WTC11 (cell line): ENCODE data around the gene MEGF6. TPM values are rescaled to one million over a fixed set of nuclear protein-coding genes. Genes with fewer than 3 reads are reported as not detected.
A peak's percentile ranks its signal among the peaks of the same experiment; 100 is the strongest.

Experiments used
- ATAC-seq: fragments of 200-7000 bp; cut with Tn5 transposase; 2 replicates; pipeline ENCODE4 v1.10.0; 2021; ENCODE audit warnings: mild to moderate bottlenecking, moderate library complexity
- CTCF ChIA-PET: fragments of 300-600 bp; sonication (Branson Sonifier 250); formaldehyde crosslinking; loops from one replicate; lab custom pipeline; 2021; ENCODE audit warnings: antibody characterized with exemption; lab: Charles Lee
- POLR2A ChIA-PET: fragments of 350-600 bp; sonication (Branson Sonifier 250); formaldehyde crosslinking; loops from one replicate; lab custom pipeline; 2021; ENCODE audit warnings: antibody characterized with exemption; lab: Charles Lee
- DNase-seq: peaks from one replicate; pipeline ENCODE4 v3.0.0; 2021; ENCODE audit warnings: low spot score
- H3K27ac Mint-ChIP-seq: 2 replicates; pipeline ENCODE4 v1.8.0; 2021; ENCODE audit warnings: mixed read lengths
- H3K27me3 Mint-ChIP-seq: 2 replicates; pipeline ENCODE4 v1.8.0; 2021; ENCODE audit warnings: low read depth, mild to moderate bottlenecking, moderate library complexity, mixed read lengths
- H3K36me3 Mint-ChIP-seq: 2 replicates; pipeline ENCODE4 v1.8.0; 2021; ENCODE audit warnings: mixed read lengths
- H3K4me1 Mint-ChIP-seq: 2 replicates; pipeline ENCODE4 v1.8.0; 2022; ENCODE audit warnings: mixed read lengths
- H3K4me3 Mint-ChIP-seq: 2 replicates; pipeline ENCODE4 v1.8.0; 2021; ENCODE audit warnings: mild to moderate bottlenecking, moderate library complexity, mixed read lengths
- H3K9me3 Mint-ChIP-seq: 2 replicates; pipeline ENCODE4 v1.8.0; 2021; ENCODE audit warnings: mixed read lengths
- CREB1 ChIP-seq: sonication (generic); formaldehyde crosslinking; IDR thresholded peaks from 2 replicates; pipeline ENCODE4 v1.8.0; 2023; ENCODE audit warnings: mild to moderate bottlenecking, missing genetic modification reagents
- EMX1 ChIP-seq: fragments of 250-450 bp; sonication (Bioruptor Pico); IDR thresholded peaks from 2 replicates; pipeline ENCODE4 v1.8.0; 2021; ENCODE audit warnings: mild to moderate bottlenecking
- FOXK1 ChIP-seq: sonication (generic); formaldehyde crosslinking; IDR thresholded peaks from 2 replicates; pipeline ENCODE4 v1.8.0; 2022; ENCODE audit warnings: mild to moderate bottlenecking, moderate library complexity, missing genetic modification reagents
- GABPB1 ChIP-seq: sonication (generic); formaldehyde crosslinking; IDR thresholded peaks from 2 replicates; pipeline ENCODE4 v1.8.1; 2023; ENCODE audit warnings: mild to moderate bottlenecking, missing genetic modification reagents
- GTF2I ChIP-seq: fragments of 250-450 bp; sonication (Bioruptor Pico); conservative IDR thresholded peaks from 2 replicates; pipeline ENCODE4 v1.4.0; 2021; ENCODE audit warnings: mild to moderate bottlenecking
- HMGA2 ChIP-seq: fragments of 250-450 bp; sonication (Bioruptor Pico); IDR thresholded peaks from 2 replicates; pipeline ENCODE4 v1.4.0; 2021; ENCODE audit warnings: mild to moderate bottlenecking, moderate library complexity
- JAZF1 ChIP-seq: fragments of 250-450 bp; sonication (Bioruptor Pico); IDR thresholded peaks from 2 replicates; pipeline ENCODE4 v1.9.0; 2021; ENCODE audit warnings: moderate library complexity, mild to moderate bottlenecking, inconsistent platforms
- KAT7 ChIP-seq: sonication (generic); formaldehyde crosslinking; IDR thresholded peaks from 2 replicates; pipeline ENCODE4 v1.8.1; 2023; ENCODE audit warnings: missing genetic modification reagents, mild to moderate bottlenecking, borderline replicate concordance
- NFE2L1 ChIP-seq: sonication (generic); formaldehyde crosslinking; IDR thresholded peaks from 2 replicates; pipeline ENCODE4 v1.8.1; 2023; ENCODE audit warnings: missing genetic modification reagents
- NR2C2 ChIP-seq: sonication (generic); formaldehyde crosslinking; IDR thresholded peaks from 2 replicates; pipeline ENCODE4 v1.8.0; 2022; ENCODE audit warnings: mild to moderate bottlenecking, missing genetic modification reagents
- RORB ChIP-seq: fragments of 250-450 bp; sonication (Bioruptor Pico); IDR thresholded peaks from 2 replicates; pipeline ENCODE4 v1.9.0; 2021; ENCODE audit warnings: mild to moderate bottlenecking
- SMAD4 ChIP-seq: sonication (generic); formaldehyde crosslinking; IDR thresholded peaks from 2 replicates; pipeline ENCODE4 v1.8.0; 2022; ENCODE audit warnings: mild to moderate bottlenecking, missing genetic modification reagents
- SOX15 ChIP-seq: fragments of 250-450 bp; sonication (Bioruptor Pico); IDR thresholded peaks from 2 replicates; pipeline ENCODE4 v1.9.0; 2021; ENCODE audit warnings: mild to moderate bottlenecking
- SP1 ChIP-seq: sonication (generic); formaldehyde crosslinking; conservative IDR thresholded peaks from 2 replicates; pipeline ENCODE4 v1.8.1; 2022; ENCODE audit warnings: missing genetic modification reagents
- TEAD4 ChIP-seq: sonication (generic); formaldehyde crosslinking; IDR thresholded peaks from 2 replicates; pipeline ENCODE4 v1.8.0; 2022; ENCODE audit warnings: mild to moderate bottlenecking, missing genetic modification reagents
- ZBTB21 ChIP-seq: sonication (generic); formaldehyde crosslinking; IDR thresholded peaks from 2 replicates; pipeline ENCODE4 v1.8.1; 2023; ENCODE audit warnings: mild to moderate bottlenecking, missing genetic modification reagents, borderline replicate concordance
- ZNF121 ChIP-seq: sonication (generic); formaldehyde crosslinking; IDR thresholded peaks from 2 replicates; pipeline ENCODE4 v1.8.0; 2023; ENCODE audit warnings: missing genetic modification reagents
- ZNF138 ChIP-seq: sonication (generic); formaldehyde crosslinking; conservative IDR thresholded peaks from 2 replicates; pipeline ENCODE4 v1.8.1; 2022; ENCODE audit warnings: mild to moderate bottlenecking, moderate library complexity, missing genetic modification reagents
- ZNF219 ChIP-seq: sonication (generic); formaldehyde crosslinking; IDR thresholded peaks from 2 replicates; pipeline ENCODE4 v1.8.0; 2023; ENCODE audit warnings: missing genetic modification reagents, mild to moderate bottlenecking, borderline replicate concordance
- ZNF396 ChIP-seq: fragments of 250-450 bp; sonication (Bioruptor Pico); IDR thresholded peaks from 2 replicates; pipeline ENCODE4 v1.8.0; 2021; ENCODE audit warnings: mild to moderate bottlenecking, moderate library complexity, borderline replicate concordance
- ZNF416 ChIP-seq: fragments of 250-450 bp; sonication (Bioruptor Pico); IDR thresholded peaks from 2 replicates; pipeline ENCODE4 v1.9.0; 2021; ENCODE audit warnings: mild to moderate bottlenecking, inconsistent platforms
- total RNA-seq: library from RNA; stranded (reverse); gene quantifications from 3 replicates; pipeline ENCODE4 v1.2.3, GENCODE V29; 2021
- TF ChIP-seq, protein P1 (sequence below): sonication (generic); formaldehyde crosslinking; IDR thresholded peaks from 2 replicates; pipeline ENCODE4 v1.8.1; 2022; ENCODE audit warnings: low read depth, mild to moderate bottlenecking, moderate library complexity, missing genetic modification reagents, borderline replicate concordance
- TF ChIP-seq, protein P2 (sequence below): sonication (generic); formaldehyde crosslinking; IDR thresholded peaks from 2 replicates; pipeline ENCODE4 v1.8.1; 2023; ENCODE audit warnings: mild to moderate bottlenecking, moderate library complexity, missing genetic modification reagents
- TF ChIP-seq, protein P3 (sequence below): fragments of 250-450 bp; sonication (Bioruptor Pico); IDR thresholded peaks from 2 replicates; pipeline ENCODE4 v1.9.0; 2021; ENCODE audit warnings: mild to moderate bottlenecking
- TF ChIP-seq, protein P4 (sequence below): fragments of 250-450 bp; sonication (Bioruptor Pico); IDR thresholded peaks from 2 replicates; pipeline ENCODE4 v1.8.0; 2021; ENCODE audit warnings: mild to moderate bottlenecking
- TF ChIP-seq, protein P5 (sequence below): sonication (generic); formaldehyde crosslinking; IDR thresholded peaks from 2 replicates; pipeline ENCODE4 v1.8.1; 2023; ENCODE audit warnings: mild to moderate bottlenecking, missing genetic modification reagents, moderate library complexity
- TF ChIP-seq, protein P6 (sequence below): sonication (generic); formaldehyde crosslinking; IDR thresholded peaks from 2 replicates; pipeline ENCODE4 v1.8.0; 2023; ENCODE audit warnings: mild to moderate bottlenecking, missing genetic modification reagents

Gene MEGF6
- total RNA-seq, 1 experiment from 2014 or later = 24.9 TPM

DNA sequence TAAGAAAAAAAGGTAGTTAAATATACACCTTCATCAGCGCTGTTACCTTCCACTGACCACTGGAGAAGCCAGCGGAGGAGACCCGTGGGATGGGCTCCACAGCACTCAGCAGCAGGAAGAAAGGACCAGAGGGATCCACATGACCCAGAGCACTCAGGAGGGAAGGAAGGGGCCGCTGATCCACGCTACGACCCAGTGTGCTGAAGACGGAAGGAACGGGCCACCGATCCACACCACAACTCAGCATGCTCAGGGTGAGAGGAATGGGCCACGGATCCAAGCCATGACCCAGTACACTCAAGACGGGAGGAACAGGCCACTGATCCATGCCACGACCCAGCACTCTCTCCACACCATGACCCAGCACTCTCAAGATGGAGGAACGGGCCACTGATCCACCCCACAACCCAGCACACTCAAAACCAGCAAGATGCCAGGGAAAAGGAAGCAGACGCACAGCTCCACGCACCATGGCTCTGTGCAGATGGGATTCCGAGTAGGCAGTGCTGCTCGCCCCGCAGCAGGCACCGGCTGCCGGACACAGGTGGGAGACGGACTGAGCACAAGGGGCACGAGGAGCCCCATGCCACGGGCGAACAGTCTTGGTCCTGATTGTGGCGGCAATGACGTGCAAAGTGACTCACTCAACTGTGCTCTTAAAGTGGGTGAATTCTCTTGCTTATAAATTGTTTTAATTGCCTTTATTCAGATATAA, 29.9 kb upstream of the MEGF6 start:
- no peak overlapping the region for H3K4me3 Mint-ChIP-seq
- no peak for TF ChIP-seq GTF2I (CRISPR knock-in tag)
- TF ChIP-seq KAT7 = no peak
- no peak for TF ChIP-seq ZNF416
- no peak for TF ChIP-seq ZBTB21 (CRISPR knock-in tag)
- TF ChIP-seq NR2C2 = no peak
- no peak for TF ChIP-seq RORB
- no peak for TF ChIP-seq SP1
- TF ChIP-seq ZNF138 = no peak
- no peak for TF ChIP-seq JAZF1 (CRISPR knock-in tag)
- TF ChIP-seq, protein P1, sequence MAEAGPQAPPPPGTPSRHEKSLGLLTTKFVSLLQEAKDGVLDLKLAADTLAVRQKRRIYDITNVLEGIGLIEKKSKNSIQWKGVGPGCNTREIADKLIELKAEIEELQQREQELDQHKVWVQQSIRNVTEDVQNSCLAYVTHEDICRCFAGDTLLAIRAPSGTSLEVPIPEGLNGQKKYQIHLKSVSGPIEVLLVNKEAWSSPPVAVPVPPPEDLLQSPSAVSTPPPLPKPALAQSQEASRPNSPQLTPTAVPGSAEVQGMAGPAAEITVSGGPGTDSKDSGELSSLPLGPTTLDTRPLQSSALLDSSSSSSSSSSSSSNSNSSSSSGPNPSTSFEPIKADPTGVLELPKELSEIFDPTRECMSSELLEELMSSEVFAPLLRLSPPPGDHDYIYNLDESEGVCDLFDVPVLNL (CRISPR knock-in tag) = no peak
- TF ChIP-seq EMX1 (CRISPR knock-in tag) = no peak
- TF ChIP-seq, protein P2, sequence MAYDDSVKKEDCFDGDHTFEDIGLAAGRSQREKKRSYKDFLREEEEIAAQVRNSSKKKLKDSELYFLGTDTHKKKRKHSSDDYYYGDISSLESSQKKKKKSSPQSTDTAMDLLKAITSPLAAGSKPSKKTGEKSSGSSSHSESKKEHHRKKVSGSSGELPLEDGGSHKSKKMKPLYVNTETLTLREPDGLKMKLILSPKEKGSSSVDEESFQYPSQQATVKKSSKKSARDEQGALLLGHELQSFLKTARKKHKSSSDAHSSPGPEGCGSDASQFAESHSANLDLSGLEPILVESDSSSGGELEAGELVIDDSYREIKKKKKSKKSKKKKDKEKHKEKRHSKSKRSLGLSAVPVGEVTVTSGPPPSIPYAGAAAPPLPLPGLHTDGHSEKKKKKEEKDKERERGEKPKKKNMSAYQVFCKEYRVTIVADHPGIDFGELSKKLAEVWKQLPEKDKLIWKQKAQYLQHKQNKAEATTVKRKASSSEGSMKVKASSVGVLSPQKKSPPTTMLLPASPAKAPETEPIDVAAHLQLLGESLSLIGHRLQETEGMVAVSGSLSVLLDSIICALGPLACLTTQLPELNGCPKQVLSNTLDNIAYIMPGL (CRISPR knock-in tag) = no peak
- TF ChIP-seq SOX15 (CRISPR knock-in tag) = no peak
- no peak for TF ChIP-seq GABPB1
- H3K27ac Mint-ChIP-seq = no peak overlapping the region
- ChIA-PET CTCF (interaction anchor here (1.1 to 1.6 kb wide), 2 partner anchors 83 to 188 kb away, joined by 4 to 6 read pairs; no protein-coding TSS in a partner anchor), POLR2A (no interaction called here)
- peak; percentile 8 for DNase-seq
- ATAC-seq = no peak
- peaks cover 25% of the 10 kb centered on the region for H3K36me3 Mint-ChIP-seq
- H3K9me3 Mint-ChIP-seq = no peaks in the 10 kb centered on the region
- H3K27me3 Mint-ChIP-seq = no peaks in the 10 kb centered on the region
- H3K4me1 Mint-ChIP-seq = no peaks in the 10 kb centered on the region

DNA sequence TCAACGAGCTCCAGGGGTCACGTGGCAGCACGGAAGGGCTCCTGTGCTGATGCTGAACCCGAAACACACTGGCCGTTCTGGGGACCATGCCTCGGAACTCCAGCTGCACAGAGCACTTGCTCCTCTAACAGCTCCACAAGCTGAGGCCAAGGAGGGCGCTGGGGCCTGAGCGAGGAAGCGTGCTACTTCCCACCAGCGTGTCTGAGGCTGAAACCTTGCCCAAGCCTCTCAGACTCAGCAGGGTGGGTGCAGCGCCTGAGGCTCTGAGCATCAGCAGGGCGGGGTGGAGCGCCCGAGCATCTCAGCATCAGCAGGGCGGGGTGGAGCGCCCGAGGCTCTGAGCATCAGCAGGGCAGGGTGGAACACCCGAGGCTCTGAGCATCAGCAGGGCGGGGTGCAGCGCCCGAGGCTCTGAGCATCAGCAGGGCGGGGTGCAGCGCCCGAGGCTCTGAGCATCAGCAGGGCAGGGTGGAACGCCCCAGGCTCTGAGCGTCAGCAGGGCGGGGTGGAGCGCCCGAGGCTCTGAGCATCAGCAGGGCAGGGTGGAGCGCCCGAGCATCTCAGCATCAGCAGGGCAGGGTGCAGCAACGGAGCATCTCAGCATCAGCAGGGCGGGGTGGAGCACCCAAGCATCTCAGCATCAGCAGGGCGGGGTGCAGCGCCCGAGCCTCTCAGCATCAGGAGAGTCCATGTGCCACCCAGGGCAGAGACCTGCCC, 29.0 kb upstream of the MEGF6 start:
- Mint-ChIP-seq H3K36me3 (peaks cover 26% of the 10 kb centered on the region), H3K27me3 (no peaks in the 10 kb centered on the region), H3K4me3 (no peak overlapping the region), H3K27ac (no peak overlapping the region), H3K4me1 (no peaks in the 10 kb centered on the region), H3K9me3 (no peaks in the 10 kb centered on the region)
- ATAC-seq (no peak), DNase-seq (peak; percentile 3)
- ChIA-PET POLR2A (no interaction called here), CTCF (no interaction called here)
- TF ChIP-seq ZNF396 (CRISPR knock-in tag) = no peak
- TF ChIP-seq ZNF219 (CRISPR knock-in tag) = no peak
- no peak for TF ChIP-seq NFE2L1 (CRISPR knock-in tag)
- TF ChIP-seq, protein P3, sequence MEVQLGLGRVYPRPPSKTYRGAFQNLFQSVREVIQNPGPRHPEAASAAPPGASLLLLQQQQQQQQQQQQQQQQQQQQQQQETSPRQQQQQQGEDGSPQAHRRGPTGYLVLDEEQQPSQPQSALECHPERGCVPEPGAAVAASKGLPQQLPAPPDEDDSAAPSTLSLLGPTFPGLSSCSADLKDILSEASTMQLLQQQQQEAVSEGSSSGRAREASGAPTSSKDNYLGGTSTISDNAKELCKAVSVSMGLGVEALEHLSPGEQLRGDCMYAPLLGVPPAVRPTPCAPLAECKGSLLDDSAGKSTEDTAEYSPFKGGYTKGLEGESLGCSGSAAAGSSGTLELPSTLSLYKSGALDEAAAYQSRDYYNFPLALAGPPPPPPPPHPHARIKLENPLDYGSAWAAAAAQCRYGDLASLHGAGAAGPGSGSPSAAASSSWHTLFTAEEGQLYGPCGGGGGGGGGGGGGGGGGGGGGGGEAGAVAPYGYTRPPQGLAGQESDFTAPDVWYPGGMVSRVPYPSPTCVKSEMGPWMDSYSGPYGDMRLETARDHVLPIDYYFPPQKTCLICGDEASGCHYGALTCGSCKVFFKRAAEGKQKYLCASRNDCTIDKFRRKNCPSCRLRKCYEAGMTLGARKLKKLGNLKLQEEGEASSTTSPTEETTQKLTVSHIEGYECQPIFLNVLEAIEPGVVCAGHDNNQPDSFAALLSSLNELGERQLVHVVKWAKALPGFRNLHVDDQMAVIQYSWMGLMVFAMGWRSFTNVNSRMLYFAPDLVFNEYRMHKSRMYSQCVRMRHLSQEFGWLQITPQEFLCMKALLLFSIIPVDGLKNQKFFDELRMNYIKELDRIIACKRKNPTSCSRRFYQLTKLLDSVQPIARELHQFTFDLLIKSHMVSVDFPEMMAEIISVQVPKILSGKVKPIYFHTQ (CRISPR knock-in tag) = no peak
- no peak for TF ChIP-seq ZNF121 (CRISPR knock-in tag)
- no peak for TF ChIP-seq CREB1 (CRISPR knock-in tag)
- no peak for TF ChIP-seq FOXK1 (CRISPR knock-in tag)
- TF ChIP-seq SMAD4 (CRISPR knock-in tag) = no peak
- TF ChIP-seq ZNF138 = no peak
- no peak for TF ChIP-seq TEAD4
- no peak for TF ChIP-seq HMGA2 (CRISPR knock-in tag)
- TF ChIP-seq, protein P4, sequence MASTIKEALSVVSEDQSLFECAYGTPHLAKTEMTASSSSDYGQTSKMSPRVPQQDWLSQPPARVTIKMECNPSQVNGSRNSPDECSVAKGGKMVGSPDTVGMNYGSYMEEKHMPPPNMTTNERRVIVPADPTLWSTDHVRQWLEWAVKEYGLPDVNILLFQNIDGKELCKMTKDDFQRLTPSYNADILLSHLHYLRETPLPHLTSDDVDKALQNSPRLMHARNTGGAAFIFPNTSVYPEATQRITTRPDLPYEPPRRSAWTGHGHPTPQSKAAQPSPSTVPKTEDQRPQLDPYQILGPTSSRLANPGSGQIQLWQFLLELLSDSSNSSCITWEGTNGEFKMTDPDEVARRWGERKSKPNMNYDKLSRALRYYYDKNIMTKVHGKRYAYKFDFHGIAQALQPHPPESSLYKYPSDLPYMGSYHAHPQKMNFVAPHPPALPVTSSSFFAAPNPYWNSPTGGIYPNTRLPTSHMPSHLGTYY = no peak
- TF ChIP-seq, protein P5, sequence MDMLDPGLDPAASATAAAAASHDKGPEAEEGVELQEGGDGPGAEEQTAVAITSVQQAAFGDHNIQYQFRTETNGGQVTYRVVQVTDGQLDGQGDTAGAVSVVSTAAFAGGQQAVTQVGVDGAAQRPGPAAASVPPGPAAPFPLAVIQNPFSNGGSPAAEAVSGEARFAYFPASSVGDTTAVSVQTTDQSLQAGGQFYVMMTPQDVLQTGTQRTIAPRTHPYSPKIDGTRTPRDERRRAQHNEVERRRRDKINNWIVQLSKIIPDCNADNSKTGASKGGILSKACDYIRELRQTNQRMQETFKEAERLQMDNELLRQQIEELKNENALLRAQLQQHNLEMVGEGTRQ (CRISPR knock-in tag) = no peak
- TF ChIP-seq, protein P6, sequence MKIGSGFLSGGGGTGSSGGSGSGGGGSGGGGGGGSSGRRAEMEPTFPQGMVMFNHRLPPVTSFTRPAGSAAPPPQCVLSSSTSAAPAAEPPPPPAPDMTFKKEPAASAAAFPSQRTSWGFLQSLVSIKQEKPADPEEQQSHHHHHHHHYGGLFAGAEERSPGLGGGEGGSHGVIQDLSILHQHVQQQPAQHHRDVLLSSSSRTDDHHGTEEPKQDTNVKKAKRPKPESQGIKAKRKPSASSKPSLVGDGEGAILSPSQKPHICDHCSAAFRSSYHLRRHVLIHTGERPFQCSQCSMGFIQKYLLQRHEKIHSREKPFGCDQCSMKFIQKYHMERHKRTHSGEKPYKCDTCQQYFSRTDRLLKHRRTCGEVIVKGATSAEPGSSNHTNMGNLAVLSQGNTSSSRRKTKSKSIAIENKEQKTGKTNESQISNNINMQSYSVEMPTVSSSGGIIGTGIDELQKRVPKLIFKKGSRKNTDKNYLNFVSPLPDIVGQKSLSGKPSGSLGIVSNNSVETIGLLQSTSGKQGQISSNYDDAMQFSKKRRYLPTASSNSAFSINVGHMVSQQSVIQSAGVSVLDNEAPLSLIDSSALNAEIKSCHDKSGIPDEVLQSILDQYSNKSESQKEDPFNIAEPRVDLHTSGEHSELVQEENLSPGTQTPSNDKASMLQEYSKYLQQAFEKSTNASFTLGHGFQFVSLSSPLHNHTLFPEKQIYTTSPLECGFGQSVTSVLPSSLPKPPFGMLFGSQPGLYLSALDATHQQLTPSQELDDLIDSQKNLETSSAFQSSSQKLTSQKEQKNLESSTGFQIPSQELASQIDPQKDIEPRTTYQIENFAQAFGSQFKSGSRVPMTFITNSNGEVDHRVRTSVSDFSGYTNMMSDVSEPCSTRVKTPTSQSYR (CRISPR knock-in tag) = no peak
- no peak for TF ChIP-seq NR2C2
